ENCODE measurements around the gene USP54. TPM values are rescaled to one million over a fixed set of nuclear protein-coding genes. Genes with fewer than 3 reads are reported as not detected.
"Not testable (repeated sequence)": the region's sequence is repeated elsewhere in the genome, so short reads cannot be mapped to it uniquely, and the experiment has no call there.

Gene USP54
- total RNA-seq, 4 donors from 2014 or later: 45.6 to 54.8 (median 46.7) TPM

- no peak for DNase-seq (ENCODE audit: extremely low spot score)
- Histone ChIP-seq H3K4me3 (no peak overlapping the region), H3K9me3 (no peaks in the 10 kb centered on the region), H3K4me1 (peaks cover 11 to 17% (median 16%) of the 10 kb centered on the region in 4 donors), H3K36me3 (no peaks in the 10 kb centered on the region), H3K27me3 (no peaks in the 10 kb centered on the region), H3K27ac (replicated peaks in 1 of 4) (no peak overlapping the region)
- WGBS: 97% methylated on average over 4 of the region's 4 CpGs
- intact Hi-C loops (cut with DNase I): no loop called here
- TF ChIP-seq POLR2AphosphoS5 (IDR thresholded peaks at IDR 0.05): no peak
- TF ChIP-seq POLR2A (IDR thresholded peaks at IDR 0.05; ENCODE audit: low read depth): no peak
- no peak for TF ChIP-seq CTCF (IDR thresholded peaks at IDR 0.05)
- TF ChIP-seq EP300 (IDR thresholded peaks at IDR 0.05): no peak
Observed at GRCh38 chr10:73623056-73623455, 31.9 kb upstream of the USP54 start.

GRCh38 chr10:73620974-73621373 is 29.8 kb upstream of the USP54 start:
- H3K27me3 ChIP-seq; H3K9me3 ChIP-seq; H3K4me1 ChIP-seq; DNase-seq (ENCODE audit: extremely low spot score); H3K36me3 ChIP-seq; intact Hi-C loops (cut with DNase I); H3K27ac ChIP-seq (replicated peaks in 1 of 4); H3K4me3 ChIP-seq: not testable (repeated sequence)
- WGBS: 93% methylated on average over 12 of the region's 12 CpGs

GRCh38 chr10:73617143-73617542 is 26.0 kb upstream of the USP54 start:
- H3K4me3 ChIP-seq; intact Hi-C loops (cut with DNase I); H3K27me3 ChIP-seq; H3K4me1 ChIP-seq; H3K27ac ChIP-seq (replicated peaks in 1 of 4); H3K36me3 ChIP-seq; DNase-seq (ENCODE audit: extremely low spot score); H3K9me3 ChIP-seq: not testable (repeated sequence)
- 93% methylated on average over 8 of the region's 8 CpGs for WGBS

GRCh38 chr10:73614720-73615119 is 23.6 kb upstream of the USP54 start:
- Histone ChIP-seq H3K27ac (replicated peaks in 1 of 4) (no peak overlapping the region), H3K9me3 (no peaks in the 10 kb centered on the region), H3K4me3 (no peak overlapping the region), H3K27me3 (no peaks in the 10 kb centered on the region), H3K4me1 (no peaks in the 10 kb centered on the region), H3K36me3 (no peaks in the 10 kb centered on the region)
- no peak for TF ChIP-seq POLR2AphosphoS5 (IDR thresholded peaks at IDR 0.05)
- no peak for TF ChIP-seq POLR2A (IDR thresholded peaks at IDR 0.05; ENCODE audit: low read depth)
- TF ChIP-seq EP300 (IDR thresholded peaks at IDR 0.05): no peak
- no peak for TF ChIP-seq CTCF (IDR thresholded peaks at IDR 0.05)
- DNase-seq (ENCODE audit: extremely low spot score): no peak
- intact Hi-C loops (cut with DNase I): no loop called here
- WGBS: 87% methylated on average over 3 of the region's 3 CpGs

- no peak for DNase-seq (ENCODE audit: extremely low spot score)
- intact Hi-C loops (cut with DNase I): no loop called here
- no peaks in the 10 kb centered on the region for H3K27me3 ChIP-seq
- 88% methylated on average over 4 of the region's 4 CpGs for WGBS
- no peaks in the 10 kb centered on the region for H3K36me3 ChIP-seq
- no peaks in the 10 kb centered on the region for H3K9me3 ChIP-seq
- H3K4me3 ChIP-seq: no peak overlapping the region
- H3K4me1 ChIP-seq: no peaks in the 10 kb centered on the region
- H3K27ac ChIP-seq (replicated peaks in 1 of 4): no peak overlapping the region
- TF ChIP-seq POLR2A (IDR thresholded peaks at IDR 0.05; ENCODE audit: low read depth): no peak
- no peak for TF ChIP-seq POLR2AphosphoS5 (IDR thresholded peaks at IDR 0.05)
- no peak for TF ChIP-seq CTCF (IDR thresholded peaks at IDR 0.05)
- no peak for TF ChIP-seq EP300 (IDR thresholded peaks at IDR 0.05)
Observed at GRCh38 chr10:73609116-73609515, 18.0 kb upstream of the USP54 start.

- intact Hi-C loops (cut with DNase I): no loop called here
Observed at GRCh38 chr10:73601486-73601921, 10.4 kb upstream of the USP54 start.

More at GRCh38 chr10:73601486-73601921, 10.4 kb upstream of the USP54 start:
- Histone ChIP-seq H3K4me3 (no peak overlapping the region), H3K27ac (replicated peaks in 1 of 4) (no peak overlapping the region), H3K9me3 (no peaks in the 10 kb centered on the region), H3K4me1 (no peaks in the 10 kb centered on the region), H3K27me3 (no peaks in the 10 kb centered on the region), H3K36me3 (no peaks in the 10 kb centered on the region)
- TF ChIP-seq EP300 (IDR thresholded peaks at IDR 0.05): no peak
- TF ChIP-seq POLR2A (IDR thresholded peaks at IDR 0.05; ENCODE audit: low read depth): no peak
- no peak for TF ChIP-seq POLR2AphosphoS5 (IDR thresholded peaks at IDR 0.05)
- TF ChIP-seq CTCF (IDR thresholded peaks at IDR 0.05): no peak
- DNase-seq (ENCODE audit: extremely low spot score): no peak
- 86% methylated on average over 2 of the region's 3 CpGs for WGBS
